Muscle of leg (tissue), 11 donors: ENCODE data around the gene MLLT3. TPM values are rescaled to one million over a fixed set of nuclear protein-coding genes. Genes with fewer than 3 reads are reported as not detected.

Source experiments
- DNase-seq: peaks from one replicate; pipeline ENCODE4 v3.0.0; 2013
- H3K27ac ChIP-seq: one replicate; pipeline ENCODE4 v1.5.1; 2013; ENCODE audit warnings: mild to moderate bottlenecking, low read length, control low read depth
- H3K27me3 ChIP-seq: one replicate; pipeline ENCODE4 v1.6.1; 2013; ENCODE audit warnings: low read length; ENCODE audit not compliant: control insufficient read depth, insufficient read depth
- H3K36me3 ChIP-seq: one replicate; pipeline ENCODE4 v1.6.1; 2013; ENCODE audit warnings: low read length; ENCODE audit not compliant: control insufficient read depth, insufficient read depth
- H3K4me1 ChIP-seq: one replicate; pipeline ENCODE4 v1.6.1; 2013; ENCODE audit warnings: low read length; ENCODE audit not compliant: control insufficient read depth, insufficient read depth
- H3K4me3 ChIP-seq: one replicate; pipeline ENCODE4 v1.5.1; 2013; ENCODE audit warnings: low read length, control low read depth
- H3K9me3 ChIP-seq: replicated peaks from 2 replicates; pipeline ENCODE4 v1.6.1; 2013; ENCODE audit warnings: low read depth, low read length; ENCODE audit not compliant: control insufficient read depth
- WGBS: methylation state at CpG from one replicate; pipeline ENCODE4 v1.1.5; 2013; ENCODE audit warnings: missing lambda C conversion rate; ENCODE audit not compliant: insufficient coverage; 5-methylcytosine and 5-hydroxymethylcytosine counted together
- polyA plus RNA-seq, 8 donors: library from polyadenylated mRNA; unstranded; fragments of 120-200 nt; gene quantifications; one replicate each; pipeline versions ENCODE4 v1.2.1 to v1.2.3, GENCODE V29; 2013; ENCODE audit warnings: inconsistent platforms in 1 of 8, low replicate concordance in 1 of 8; ENCODE audit not compliant: insufficient read length in 8 of 8, insufficient read depth in 1 of 8
- total RNA-seq: library from RNA; stranded (reverse); fragments of 120-200 nt; gene quantifications from one replicate; pipeline ENCODE4 v1.2.4, GENCODE V29; 2013

Gene MLLT3
- total and polyA plus RNA-seq, 9 donors: 61.9 to 101 (median 84.5) TPM

DNA sequence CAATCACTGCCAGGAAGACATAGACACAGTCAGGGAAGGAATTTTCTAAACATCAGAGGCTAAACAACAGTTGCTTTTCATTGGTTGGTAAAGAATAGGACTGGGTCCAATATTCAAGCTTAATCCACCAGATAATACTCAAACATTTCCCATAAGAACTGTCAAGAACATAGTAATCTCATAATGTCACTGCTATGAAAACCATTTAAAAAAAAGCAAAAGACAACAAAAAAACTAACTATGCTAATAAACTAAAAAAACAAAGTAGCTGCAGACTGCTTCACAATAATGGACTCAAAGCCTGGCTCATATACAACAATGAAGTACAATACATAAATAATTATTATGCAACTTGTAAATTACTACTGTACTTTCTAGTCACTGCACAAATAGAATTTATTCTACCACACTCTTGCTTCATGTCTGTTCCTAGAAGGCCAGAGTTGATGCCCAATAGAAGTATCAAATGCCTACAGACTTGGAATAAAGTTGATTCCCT is 148.7 kb downstream of the MLLT3 start:
- H3K4me1 ChIP-seq: peaks cover 12% of the 10 kb centered on the region
- no peaks in the 10 kb centered on the region for H3K27me3 ChIP-seq
- no peaks in the 10 kb centered on the region for H3K36me3 ChIP-seq
- H3K4me3 ChIP-seq: no peak overlapping the region
- peak overlapping the region; percentile 57 for H3K27ac ChIP-seq
- no peaks in the 10 kb centered on the region for H3K9me3 ChIP-seq
- DNase-seq: peak; percentile 54

DNA sequence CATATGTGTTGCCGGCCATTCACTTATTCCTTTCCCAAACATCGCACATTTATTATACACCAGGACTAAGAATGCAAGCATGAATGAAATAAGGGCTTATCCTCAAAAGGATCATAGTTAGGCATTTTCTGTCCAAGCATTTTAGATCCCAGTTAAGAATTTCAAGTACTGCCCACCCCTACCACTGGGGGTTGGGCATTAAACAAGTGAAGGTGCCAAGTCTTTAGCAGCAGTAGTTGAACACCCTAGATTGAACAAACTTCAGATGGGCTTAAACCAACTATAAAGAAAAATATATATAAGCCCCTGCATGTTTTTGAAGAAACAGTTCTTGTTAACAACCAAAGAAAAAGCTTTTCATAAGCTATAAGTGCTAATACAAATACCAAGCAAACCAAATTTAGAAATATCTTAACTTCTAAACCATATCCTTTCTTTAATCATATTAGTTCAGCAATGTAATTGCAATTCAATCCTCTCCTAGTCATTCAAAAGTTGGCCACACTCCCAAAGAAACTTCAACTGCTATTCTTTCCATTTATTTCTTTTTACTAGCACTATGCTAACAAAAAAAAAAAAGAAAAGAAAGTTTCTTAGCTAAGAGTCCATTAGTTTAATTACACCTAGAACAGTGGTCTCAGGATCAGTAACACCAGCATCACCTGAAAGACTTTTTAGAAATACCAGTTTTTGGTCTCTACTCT is 149.8 kb downstream of the MLLT3 start:
- peak; percentile 52 for DNase-seq
- Histone ChIP-seq H3K27ac (peak overlapping the region; percentile 57), H3K4me3 (peak overlapping the region; percentile 9), H3K4me1 (peaks cover 5% of the 10 kb centered on the region), H3K27me3 (no peaks in the 10 kb centered on the region), H3K9me3 (no peaks in the 10 kb centered on the region), H3K36me3 (no peaks in the 10 kb centered on the region)
- 82% methylated on average over 2 of the region's 2 CpGs for WGBS

DNA sequence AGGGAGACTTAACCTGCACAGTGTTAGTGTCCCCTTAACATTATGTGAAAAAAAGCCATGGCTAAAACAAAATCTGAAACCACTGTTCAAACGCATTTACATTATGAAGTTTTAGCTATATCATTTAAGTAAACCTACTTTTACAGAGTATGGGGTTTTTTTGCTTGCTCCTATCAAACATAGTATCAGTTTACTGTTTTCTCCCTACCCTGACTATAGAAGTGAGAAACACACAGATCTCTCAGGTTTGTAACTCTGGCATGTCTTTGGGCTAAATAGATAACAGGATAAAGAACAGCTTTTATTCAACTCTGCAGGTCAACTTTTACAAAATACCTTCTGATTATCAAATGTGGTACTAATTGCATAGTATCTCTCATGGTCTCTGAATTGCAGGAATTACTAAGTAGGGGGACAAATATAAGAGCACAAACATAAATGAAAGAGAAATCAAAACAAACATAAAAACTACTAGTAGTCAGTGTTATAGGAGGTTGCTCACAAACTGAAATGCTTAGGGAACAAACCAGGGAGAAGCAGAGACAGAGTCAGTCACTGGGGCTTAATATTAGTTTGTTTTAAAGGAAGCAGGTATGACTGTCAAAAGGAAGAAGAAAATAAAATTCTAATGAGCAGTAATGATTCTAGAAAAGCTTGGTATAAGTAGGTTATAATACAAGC is 155.8 kb downstream of the MLLT3 start:
- no peaks in the 10 kb centered on the region for H3K9me3 ChIP-seq
- H3K4me1 ChIP-seq: no peaks in the 10 kb centered on the region
- H3K27ac ChIP-seq: no peak overlapping the region
- DNase-seq: no peak
- WGBS: no CpG with 5 or more reads among the region's 1 CpG
- H3K36me3 ChIP-seq: no peaks in the 10 kb centered on the region
- no peak overlapping the region for H3K4me3 ChIP-seq
- H3K27me3 ChIP-seq: no peaks in the 10 kb centered on the region

DNA sequence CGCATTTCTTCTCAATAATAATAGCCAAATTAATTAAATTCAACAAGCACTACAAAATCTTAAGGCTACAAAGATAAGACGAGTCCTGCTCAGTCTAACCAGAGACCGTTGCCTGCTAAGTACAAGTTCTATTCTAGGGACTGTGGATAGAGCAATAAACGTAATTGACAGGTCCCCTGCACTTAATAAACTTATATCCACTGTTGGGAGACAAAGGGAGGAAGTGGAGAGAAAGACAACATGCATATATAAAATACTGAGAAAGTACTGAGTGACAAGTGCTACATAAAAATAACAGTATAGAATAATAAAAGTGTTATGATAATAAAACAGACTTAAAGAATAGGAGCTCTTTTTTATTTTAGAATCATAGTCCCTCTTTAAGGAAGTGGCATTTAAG is 158.1 kb downstream of the MLLT3 start:
- Histone ChIP-seq H3K4me3 (no peak overlapping the region), H3K4me1 (no peaks in the 10 kb centered on the region), H3K9me3 (no peaks in the 10 kb centered on the region), H3K36me3 (no peaks in the 10 kb centered on the region), H3K27ac (no peak overlapping the region), H3K27me3 (no peaks in the 10 kb centered on the region)
- DNase-seq: no peak
- WGBS: no CpG with 5 or more reads among the region's 4 CpGs

DNA sequence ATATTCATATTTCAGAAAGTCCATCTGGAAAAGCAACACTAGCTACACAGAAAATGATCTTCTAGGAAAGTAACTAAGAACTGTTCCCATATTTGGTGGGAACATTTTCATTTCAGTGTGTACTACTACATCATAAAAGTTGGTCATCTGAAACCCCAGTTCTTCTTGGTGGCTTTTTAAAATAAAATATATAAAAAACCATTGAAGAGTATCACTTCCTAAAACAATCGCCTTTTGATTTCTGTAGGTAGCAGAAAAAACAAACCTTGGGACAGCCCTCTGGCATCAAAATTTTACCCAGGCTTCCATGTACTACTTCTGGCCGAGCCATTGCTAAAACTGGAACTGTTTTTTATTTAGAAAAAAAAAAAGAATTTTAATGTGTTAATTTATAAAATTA is 158.5 kb downstream of the MLLT3 start:
- Histone ChIP-seq H3K27ac (no peak overlapping the region), H3K4me3 (no peak overlapping the region), H3K27me3 (no peaks in the 10 kb centered on the region), H3K9me3 (no peaks in the 10 kb centered on the region), H3K4me1 (no peaks in the 10 kb centered on the region), H3K36me3 (no peaks in the 10 kb centered on the region)
- WGBS: no CpG with 5 or more reads among the region's 2 CpGs
- DNase-seq: no peak

DNA sequence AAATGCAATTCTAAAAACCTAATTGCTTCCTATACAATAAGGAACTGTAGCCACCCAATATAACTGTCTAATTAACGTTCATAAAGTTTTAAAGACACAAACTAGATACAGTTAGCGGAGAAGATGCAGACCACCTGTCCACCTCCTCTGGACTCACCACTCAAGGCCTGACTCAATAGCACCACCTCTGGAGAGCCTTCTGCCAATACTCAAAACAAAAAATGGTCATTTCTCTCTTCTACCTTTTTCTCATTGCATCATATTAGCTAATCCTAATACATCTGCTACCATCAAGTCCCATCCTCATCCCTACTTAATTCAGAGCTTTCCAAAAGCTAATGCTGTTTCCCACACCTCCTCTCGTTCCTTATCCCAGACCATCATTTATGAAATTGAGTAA is 159.9 kb downstream of the MLLT3 start:
- Histone ChIP-seq H3K9me3 (no peaks in the 10 kb centered on the region), H3K4me3 (no peak overlapping the region), H3K36me3 (no peaks in the 10 kb centered on the region), H3K27me3 (no peaks in the 10 kb centered on the region), H3K4me1 (no peaks in the 10 kb centered on the region), H3K27ac (no peak overlapping the region)
- 94% methylated on average over 2 of the region's 3 CpGs for WGBS
- no peak for DNase-seq

DNA sequence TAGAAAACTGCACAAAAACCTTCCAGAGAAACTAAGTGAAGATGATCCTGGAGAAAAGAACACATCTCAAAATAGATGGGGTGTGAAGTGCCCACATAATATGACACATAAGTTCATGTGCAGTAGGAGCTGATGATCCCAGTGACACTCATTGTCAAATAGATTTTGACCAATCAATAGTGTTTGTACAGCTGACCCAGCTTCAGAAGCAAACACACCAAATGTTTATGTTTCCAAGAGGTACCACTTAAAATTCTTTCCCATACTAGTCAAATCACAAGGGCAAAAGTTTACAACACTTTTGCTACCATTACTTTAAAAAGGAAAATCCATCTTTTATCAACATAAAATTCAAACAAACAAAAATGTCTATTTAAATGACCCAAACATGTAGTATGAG is 175.0 kb downstream of the MLLT3 start:
- H3K27me3 ChIP-seq: no peaks in the 10 kb centered on the region
- no peak overlapping the region for H3K4me3 ChIP-seq
- no peaks in the 10 kb centered on the region for H3K4me1 ChIP-seq
- H3K9me3 ChIP-seq: no peaks in the 10 kb centered on the region
- H3K27ac ChIP-seq: no peak overlapping the region
- DNase-seq: no peak
- H3K36me3 ChIP-seq: no peaks in the 10 kb centered on the region

DNA sequence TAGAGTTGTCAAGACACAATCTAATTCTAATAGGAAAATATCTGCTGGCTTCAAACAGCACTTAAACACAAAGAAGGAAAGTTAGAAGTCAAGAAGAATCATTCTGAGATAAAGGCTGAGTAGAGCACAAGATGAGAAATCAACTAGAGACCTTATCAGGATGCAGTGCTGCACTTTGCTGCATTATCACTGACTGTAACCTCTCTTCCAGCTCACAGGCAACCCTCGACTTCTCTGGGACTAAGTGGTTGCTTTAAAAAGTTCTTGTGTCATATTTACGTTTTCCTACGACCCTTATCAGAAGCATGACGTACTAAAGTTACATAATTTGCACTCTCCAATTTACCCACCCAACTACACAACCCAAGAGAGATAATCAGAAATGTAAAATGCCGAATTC is 176.1 kb downstream of the MLLT3 start:
- no peaks in the 10 kb centered on the region for H3K36me3 ChIP-seq
- H3K27me3 ChIP-seq: no peaks in the 10 kb centered on the region
- no peak overlapping the region for H3K4me3 ChIP-seq
- no peaks in the 10 kb centered on the region for H3K4me1 ChIP-seq
- DNase-seq: no peak
- no CpG with 5 or more reads among the region's 5 CpGs for WGBS
- H3K9me3 ChIP-seq: no peaks in the 10 kb centered on the region
- no peak overlapping the region for H3K27ac ChIP-seq

DNA sequence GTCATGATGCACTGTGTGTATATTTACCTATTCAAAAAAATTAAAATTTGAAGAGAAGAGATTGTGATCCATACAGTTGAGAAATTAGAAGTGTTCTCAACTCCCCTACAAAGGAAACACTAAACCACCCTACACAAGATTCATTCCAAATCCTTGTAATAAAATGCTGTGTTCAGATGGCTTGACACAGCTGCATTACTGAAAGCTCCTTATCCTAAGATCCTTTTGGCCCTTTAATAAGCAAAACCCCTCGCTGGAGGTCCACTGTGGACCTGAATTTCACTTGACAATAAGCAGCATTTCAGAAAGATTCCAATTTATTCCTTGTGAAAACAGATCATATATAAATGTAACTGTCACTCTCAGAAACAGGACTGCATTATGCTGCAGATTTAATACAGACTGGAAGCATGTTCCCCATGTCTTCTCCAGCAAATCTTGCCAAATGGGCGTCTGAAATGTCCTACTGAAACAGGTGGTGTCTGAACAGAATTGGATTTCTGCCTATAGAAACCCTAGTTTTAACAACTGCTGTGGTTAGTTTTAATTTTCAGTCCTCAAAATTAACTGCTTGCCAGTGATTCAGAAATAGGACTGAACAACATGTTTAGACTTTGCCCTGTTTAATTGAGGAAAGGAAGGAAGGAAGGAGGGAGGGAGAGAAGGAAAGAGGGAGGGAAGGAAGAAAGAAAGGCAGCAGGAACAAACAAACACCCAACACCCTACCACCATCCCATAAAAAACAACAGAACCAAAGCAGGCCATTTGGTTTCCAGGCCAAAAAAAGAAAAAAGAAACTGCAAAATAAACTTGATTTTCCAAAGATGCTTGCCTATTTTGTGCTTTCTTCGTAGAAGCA is 179.6 kb downstream of the MLLT3 start:
- no CpG with 5 or more reads among the region's 3 CpGs for WGBS

More for the DNA sequence above, 179.6 kb downstream of the MLLT3 start:
- peak; percentile 82 for DNase-seq
- H3K4me1 ChIP-seq: no peaks in the 10 kb centered on the region
- no peaks in the 10 kb centered on the region for H3K36me3 ChIP-seq
- no peaks in the 10 kb centered on the region for H3K9me3 ChIP-seq
- peak overlapping the region; percentile 36 for H3K27ac ChIP-seq
- H3K27me3 ChIP-seq: no peaks in the 10 kb centered on the region
- H3K4me3 ChIP-seq: no peak overlapping the region
